Activated CD4-positive, alpha-beta T cell treated with anti-CD3 and anti-CD28 coated beads for 1 hour (primary cell): ENCODE measurements around the gene LRRC47.
"Not testable (repeated sequence)": the region's sequence is repeated elsewhere in the genome, so short reads cannot be mapped to it uniquely, and the experiment has no call there.

Experiments used
- DNase-seq: peaks from one replicate; pipeline ENCODE4 v3.0.0-alpha.2; 2020

LRRC47 gene

DNA sequence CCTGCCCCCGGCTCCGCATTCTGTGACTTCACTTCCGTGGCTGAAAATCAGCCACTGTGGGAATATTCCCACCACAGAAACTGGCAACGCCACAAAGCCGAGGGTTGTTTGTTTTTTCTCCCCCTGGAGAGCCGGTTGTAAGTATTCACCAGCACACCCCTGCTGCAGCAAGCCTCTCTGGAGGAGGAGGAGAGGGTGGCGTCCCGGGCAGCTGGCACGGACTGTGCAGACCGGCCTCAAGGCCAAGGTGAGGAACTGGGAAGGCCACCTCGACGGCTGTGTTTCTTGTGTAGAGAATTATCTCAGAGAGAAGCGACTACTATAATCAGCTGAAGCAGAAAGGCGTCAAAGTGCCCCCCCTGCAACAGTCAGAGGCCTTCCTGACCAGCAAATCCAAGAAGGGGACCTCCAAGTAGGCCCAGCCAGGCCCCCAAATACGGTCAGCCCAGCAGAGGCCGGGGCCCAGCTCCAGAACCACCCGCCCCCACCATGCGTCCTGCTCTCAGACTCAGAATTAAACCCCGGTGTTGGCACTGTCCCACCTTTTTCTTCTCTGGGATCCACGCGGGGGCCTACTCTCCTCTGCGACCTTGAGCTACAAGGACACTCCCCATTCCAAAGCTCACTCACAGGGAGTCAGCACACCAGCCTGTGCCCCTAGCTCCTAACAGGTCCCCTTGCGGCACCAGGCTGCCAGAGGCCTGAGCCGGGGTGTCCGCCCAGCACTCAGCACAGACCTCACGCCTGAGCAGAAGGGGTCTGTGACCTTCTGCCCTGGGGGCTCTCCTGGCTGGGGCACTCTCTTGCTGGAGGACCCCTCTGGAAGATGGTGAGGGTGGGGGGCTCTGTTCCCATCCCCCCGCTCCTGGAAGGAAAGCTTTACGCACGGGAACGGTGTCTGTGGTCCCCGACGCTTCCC is 24.9 kb downstream of the LRRC47 start:
- no peak for DNase-seq

DNA sequence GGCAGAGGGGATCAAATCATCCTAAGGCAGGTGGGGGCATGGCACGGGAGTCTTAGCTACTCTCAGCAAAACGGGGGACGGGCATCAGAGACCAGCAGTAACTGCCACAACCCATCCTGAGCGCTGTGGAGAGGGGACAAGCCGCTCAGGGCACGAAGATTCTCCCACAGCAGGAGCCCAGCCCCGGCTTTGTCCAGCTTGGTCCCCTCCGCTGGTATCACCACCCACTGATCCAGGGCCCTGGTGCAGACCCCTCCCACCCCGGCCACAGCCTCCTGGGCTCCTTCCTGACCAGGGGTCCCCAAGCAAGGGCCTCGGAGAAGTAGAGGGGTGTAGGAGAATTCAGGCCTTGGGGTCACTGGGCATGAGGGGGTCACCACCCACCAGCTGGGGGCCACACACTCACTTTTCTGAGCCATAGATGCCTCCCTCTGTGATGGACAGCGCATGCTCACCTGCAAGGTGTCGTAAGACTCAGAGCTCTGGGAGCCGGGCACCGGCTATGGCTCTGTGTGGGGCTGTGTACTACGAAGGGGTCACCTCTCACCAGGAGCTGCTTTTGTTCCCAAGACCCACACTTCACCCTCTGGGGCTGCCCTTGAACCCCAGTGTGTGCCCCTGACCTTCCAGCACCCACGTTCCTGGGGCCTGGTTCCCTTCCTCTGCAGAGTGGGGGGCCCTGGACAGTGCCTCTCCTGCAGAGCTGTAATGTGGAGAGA is 26.1 kb downstream of the LRRC47 start:
- DNase-seq: no peak

DNA sequence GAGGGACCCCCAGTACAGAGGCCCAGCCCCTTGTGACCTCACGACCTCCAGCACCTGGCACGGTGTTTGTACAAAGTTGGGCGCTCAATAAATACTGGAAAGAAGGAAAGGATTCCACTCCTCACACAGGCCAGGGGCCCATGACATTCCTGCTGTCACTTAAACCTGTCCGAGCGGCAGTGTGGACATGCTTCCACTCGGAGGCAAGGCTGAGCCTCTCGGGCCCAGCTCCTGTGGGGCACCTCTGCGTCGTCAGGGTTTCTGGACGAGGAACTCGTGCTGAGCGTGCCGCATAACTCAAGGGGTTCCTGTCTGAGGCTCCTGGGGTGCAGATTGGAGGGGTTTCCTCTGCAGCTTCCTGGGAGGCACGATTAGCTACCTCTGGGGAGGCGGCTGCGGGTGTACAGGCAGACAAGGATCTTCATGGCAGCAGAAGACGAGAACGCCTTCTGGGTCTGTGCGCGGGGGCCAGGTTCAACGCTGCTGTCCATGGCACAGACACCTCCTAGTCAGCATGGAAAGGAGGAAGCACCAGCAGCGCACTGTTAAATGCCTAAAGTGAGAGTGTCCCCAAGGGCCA is 27.4 kb downstream of the LRRC47 start:
- no peak for DNase-seq

DNA sequence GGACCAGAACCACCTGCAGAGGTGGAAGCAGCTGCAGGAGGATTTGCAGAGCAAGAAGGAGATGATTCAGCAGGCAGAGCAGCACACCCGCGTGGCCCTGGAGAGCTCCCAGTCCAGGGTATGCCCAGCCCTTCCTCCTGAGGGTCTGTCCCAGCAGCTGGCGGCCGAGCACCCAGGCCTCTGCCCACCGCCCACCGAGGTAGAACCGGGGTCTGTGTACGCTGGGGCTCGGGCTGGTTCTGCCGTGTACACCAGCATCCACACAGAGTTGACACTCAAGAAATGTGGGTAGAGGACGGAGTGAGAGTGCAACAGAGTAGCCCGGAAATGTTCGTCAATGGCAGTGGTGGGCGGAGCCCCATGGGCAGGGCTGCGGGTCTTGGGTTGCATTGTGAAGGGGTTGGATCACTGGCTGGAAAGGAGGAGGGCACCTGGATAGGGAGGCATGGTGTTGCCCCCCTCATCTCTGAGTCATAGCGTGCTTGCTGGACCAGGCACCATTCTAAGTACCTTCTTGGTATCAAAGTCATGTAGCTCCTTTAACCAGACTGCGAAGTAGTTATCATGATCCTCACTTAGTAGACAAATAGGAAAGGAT is 28.9 kb downstream of the LRRC47 start:
- no peak for DNase-seq

DNA sequence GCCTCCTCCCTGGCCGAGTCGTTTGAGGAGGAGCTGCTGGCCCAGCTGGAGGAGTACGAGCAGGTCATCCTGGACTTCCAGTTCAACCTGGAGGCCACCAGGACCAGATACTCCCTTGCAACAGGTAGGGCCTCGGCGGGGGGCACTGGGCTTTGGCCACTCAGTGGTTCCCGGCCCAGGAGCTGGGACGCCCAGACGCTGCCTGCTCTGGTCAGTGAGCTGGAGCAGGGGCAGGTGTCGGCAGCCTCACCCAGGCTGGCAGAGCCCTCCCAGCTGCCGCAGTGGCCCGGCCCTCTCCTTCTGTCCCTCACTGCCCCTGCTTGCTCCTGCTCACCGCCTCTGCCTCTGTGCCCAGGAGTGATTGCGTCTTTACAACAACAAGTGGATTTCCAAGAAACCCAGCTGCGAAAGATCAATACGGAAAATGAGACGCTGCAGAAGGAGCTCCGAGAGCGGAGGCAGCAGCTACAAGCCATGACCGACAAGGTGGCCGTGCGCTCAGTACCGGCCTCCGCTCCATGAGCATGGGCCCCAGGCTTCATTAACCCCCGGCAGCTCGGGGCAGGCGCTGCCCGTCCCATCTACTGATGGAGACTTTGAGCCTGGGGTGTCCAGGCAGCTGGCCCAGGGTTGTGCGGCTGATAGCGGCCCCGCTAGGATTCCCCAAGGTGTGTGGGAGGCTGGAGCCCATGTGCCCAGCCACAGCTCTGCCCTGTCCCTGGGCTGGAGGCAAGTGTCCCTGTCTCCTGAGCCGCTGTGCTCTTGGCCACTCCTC is 32.8 kb downstream of the LRRC47 start:
- no peak for DNase-seq

DNA sequence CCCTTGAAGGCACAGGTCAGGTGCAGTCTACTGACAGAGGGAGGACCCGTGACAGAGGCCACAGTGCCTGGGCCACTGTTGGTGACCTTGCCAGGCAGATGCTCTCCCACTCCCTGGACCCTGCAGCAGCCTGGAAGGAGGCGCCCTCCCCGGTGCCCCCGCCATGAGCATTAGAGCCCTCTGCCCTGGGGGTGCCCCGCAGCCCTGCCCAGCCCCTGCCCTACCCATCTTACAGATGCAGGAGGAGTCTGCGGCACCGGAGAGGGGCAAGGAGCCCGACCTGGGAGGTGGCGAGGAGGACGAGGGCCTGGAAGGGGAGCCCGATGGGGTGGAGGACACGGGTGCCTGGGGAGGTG is 33.4 kb downstream of the LRRC47 start:
- no peak for DNase-seq

DNA sequence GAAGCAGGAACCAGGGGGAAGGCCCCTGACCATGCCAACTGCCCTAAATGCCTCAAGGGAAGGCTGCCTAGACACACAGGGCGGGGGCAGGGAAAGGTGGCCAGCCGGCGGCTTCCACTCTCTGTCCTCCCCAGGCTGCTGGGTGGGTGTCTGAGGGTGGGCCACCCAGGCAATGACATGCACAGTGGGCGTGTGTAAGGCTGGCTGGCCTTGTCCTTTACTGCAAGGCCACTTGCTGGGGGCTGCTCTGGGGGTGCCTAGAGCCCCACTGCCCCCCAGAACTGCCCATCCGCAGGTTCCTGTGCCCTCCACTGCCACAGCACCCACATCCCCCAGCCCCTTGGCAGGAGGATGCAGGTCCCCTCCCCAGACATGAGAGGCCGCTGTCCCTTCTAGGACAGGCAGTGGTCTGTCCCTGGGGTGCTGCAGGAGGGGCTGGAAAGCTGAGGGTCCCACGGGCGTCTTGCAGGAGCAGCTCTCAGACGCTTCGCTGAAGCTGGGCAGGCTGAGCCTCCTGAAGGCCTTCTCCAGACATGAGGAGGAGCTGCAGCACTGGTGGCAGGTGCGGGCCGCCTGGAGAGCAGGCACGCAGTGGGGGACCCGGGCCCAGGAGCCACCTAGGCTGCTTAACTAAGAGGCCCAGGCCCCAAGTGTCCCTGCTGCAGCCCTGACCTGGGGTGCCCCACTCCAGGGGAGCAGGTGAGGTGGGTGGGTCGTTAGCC is 34.0 kb downstream of the LRRC47 start:
- DNase-seq: no peak

DNA sequence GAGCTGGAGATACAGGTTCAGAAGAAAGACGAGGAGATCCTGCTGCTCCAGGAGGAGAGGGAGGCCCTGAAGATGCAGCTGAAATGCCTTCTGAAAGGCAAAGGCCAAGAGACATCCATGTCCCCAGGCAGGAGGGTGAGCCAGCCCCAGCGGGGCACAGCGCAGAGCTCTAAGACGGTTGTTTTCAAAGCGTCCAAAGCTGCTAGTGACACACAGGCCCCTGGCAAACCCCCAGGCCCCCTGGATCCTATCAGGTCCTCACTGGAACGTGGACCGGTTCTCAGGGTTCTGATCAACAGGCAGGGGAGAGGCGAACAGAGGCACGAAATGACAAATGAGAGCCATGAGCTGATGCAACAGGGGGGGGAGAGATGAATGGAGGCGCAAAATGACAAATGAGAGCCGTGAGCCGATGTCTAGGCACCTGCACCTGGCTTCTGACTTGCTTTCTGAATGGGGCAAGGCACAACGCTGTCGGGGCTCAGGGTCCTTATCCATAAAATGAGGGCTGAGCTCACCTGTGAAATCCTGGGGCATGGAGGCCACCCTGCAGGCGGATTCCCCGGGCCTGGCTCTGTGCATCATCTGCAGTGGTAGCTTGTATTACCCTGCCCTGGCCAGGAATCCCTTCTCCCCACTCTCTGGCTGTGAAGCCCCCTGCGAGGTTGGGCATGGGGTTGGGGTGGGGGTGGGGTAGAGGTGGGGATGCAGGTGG is 34.8 kb downstream of the LRRC47 start:
- no peak for DNase-seq

DNA sequence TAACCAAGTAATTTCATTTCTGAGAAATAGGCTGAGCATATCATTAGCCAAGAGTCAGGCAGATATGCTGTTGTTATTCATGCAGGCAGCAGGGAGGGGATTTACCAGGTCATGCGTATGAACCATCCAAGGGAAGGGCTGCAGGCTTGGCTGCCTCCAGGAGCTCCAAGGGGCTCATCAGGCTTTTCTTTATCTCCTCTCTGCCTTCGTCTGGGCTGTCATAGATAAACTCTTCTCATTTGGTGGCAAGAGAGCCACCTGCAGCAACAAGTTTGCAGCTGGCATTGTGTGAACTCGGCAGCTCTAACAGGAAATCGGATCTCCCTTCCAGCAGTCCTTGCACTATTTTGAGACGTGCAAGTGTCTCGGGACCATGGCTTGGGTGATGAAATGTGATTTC is 36.5 kb downstream of the LRRC47 start:
- DNase-seq: no peak

DNA sequence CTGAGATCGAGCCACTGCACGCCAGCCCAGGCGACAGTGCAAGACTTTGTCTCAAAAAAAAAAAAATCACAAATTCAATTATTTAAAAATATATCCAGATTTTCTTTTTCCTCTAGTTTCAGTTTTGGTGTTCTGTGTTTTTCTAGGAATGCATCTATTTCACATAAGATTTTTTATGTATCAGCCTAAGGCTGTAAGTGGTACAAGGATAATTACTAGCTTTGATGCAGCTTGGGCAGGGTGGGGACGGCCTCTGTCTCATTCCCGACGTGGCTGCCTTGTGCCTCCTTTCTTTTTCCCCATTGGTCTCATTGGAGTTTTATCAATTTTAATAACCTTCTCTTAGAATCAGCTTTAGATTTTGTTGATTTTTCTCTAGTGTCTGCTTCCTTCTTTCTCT is 37.1 kb downstream of the LRRC47 start:
- no peak for DNase-seq

DNA sequence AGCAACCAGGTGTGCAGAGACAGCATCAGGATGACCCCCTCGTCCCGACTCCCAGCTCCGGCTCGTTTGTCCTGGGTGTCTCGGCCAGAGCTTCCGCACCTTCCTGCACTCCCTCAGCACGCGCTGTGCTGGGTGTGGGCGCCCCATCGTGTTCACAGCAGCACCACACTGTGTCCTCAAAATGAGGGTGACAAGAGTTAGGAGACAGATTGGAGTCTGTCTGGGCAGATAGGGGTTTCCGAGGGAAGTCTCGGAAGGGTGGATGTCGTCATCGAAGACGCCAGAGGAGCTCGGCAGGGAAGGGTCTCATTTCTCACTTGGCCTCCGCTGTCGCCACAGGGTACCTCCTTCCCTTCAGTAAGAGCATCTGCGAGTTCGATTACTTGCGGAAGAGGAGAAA is 39.9 kb downstream of the LRRC47 start:
- no peak for DNase-seq

DNA sequence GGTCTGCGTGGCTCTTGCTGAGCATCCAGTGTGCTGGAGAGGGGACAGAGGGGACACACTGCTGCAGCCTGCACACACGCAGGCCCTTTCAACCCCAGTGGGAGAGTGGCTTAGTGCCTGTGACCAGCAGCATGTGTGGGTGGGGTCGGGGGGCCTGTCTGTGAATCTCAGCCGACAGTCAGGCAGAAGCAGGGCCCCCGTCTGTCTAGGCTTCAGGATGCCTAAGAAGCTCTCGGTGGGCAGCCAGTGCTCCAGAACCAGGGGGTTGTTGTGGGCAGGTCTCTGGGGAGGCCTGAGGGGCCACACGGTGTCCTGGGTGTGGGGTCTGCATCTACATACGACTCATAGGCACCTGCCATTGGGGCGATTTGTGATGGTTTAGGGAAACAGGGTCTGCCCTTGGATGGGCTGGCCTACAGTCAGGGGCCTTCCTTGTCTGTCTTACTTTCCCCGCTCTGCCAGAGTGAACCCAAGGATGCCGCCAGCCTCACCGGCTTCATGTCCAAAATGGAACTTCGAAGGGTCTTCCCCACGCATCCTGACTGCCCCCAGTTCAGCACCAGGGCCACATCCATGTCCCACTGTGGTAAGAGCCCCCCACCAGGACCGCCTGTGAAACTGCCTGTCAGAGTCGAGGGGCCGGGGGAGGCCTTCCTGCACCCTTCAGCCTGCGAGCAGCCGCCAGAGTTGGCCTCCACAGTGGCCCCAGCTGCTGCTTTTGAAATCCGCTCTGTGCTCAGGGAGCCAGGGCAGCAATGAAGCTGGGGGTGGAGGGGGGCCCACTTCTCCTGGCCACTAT is 42.4 kb downstream of the LRRC47 start:
- DNase-seq: no peak

DNA sequence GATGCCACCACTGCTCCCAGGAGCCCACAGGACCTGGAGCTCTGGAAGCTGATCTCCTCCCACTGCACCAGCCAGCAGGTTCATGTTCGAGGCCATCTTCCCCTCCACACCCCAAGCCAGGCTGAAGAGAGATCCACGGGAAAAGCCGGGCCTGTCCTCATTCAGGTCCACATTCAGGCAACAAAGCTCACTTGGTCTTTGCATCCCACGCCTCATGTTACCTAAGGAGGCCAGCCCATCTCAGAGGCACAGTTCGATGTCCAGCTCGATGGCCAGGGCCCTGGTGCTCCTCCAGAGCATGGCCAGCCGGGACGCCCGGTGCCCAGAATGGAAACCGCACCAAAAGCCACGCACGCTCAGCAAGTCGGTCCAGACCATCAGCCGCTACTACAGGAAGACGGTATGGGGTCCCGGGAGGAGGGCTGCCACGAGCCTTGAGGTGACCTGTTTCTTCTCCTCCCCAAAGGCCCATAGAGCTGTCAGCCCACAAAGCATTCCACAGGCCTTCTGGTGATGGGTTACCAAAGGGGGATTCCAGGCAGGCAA is 43.8 kb downstream of the LRRC47 start, which contains the start of gene CCDC27:
Gene CCDC27, plus strand, starts transcription at position 51 of the 546 bp plus-strand sequence. Its CDS starts 32 bp downstream, at position 83.
- no peak for DNase-seq

DNA sequence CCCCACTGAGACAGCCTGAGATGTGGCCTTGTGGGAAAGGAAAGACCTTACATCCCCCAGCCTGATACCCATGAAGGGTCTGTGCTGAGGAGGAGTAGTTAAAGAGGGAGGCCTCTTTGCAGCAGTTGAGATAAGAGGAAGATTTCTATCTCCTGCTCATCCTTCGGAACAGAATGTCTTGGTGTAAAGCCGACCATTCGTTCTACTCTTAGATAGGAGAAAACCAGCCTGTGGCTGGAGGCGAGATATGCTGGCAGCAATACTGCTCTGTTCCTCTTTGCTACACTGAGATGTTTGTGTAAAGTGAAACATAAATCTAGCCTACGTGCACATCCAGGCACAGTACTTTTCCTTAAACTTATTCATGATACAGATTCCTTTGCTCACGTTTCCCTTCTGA is 45.6 kb downstream of the LRRC47 start:
- DNase-seq: no peak

DNA sequence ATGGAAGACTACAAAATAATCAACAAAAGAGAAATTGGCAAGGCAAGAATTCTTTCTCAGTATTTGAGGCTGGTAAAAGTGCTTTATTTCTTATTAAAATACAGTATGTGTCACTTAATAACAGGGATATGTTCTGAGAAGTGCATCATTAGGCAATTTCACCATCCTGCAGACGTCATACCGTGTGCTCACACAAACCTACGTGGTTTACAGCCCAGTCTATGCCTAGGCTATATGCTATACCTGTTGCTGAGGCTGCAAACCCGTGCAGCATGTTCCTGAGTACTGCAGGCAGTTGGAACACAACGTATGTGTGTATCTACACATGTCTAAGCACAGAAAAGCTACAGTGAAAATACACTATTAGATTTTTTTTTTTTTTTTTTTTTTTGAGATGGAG is 46.8 kb downstream of the LRRC47 start:
- DNase-seq: no peak

DNA sequence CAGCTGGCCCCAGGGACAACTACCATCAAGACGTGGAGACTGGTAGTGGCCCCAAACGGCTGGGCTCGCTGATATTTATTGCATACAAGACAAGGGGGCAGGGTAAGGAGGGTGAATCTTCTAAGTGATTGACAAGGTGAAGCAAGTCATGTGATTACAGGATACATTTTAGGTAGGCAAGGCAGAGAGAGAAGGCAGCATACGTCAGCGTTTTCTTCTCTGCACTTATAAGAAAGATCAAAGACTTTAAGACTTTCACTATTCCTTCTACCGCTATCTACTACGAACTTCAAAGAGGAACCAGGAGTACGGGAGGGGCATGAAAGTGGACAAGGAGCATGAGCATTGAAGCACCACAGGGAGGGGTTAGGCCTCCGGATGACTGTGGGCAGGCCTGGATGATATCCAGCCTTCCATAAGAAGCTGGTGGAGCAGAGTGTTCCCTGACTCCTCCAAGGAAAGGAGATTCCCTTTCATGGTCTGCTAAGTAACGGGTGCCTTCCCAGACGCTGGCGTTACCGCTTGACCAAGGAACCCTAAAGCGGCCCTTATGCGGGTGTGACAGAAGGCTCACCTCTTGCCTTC is 47.9 kb downstream of the LRRC47 start:
- DNase-seq: not testable (repeated sequence)

DNA sequence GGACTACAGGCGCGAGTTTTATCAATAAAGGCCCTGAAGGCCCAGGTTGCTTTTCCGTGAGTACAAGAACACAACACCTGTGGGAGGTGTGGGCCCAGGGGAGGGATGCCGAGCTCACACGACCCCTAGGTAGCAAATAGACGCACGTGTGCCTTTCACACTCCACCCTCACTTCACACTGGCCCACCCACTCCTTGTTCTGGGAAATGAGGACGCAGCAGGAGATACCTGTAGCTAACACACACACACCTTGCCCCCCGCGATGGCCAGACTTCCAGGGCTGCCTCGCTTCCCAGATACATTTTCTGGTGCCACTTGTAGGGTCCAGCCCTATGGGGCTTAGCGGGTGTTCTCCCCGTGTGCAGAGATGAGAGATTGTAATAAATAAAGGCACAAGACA is 48.4 kb downstream of the LRRC47 start:
- DNase-seq: no peak

DNA sequence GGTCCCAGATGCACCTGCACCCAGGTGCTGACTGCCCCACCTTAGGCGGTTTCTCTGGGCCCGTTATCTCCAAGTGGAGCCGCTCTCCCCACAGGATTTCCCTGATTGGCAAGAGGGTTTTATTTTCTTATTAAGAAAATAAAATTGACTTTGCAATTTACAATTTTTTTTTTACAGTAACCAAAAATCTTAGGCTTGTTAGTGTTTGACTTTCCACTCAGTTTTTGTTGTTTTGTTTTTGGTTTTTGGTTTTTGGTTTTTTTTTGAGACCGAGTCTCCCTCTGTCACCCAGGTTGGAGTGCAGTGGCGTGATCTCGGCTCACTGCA is 48.8 kb downstream of the LRRC47 start:
- no peak for DNase-seq

DNA sequence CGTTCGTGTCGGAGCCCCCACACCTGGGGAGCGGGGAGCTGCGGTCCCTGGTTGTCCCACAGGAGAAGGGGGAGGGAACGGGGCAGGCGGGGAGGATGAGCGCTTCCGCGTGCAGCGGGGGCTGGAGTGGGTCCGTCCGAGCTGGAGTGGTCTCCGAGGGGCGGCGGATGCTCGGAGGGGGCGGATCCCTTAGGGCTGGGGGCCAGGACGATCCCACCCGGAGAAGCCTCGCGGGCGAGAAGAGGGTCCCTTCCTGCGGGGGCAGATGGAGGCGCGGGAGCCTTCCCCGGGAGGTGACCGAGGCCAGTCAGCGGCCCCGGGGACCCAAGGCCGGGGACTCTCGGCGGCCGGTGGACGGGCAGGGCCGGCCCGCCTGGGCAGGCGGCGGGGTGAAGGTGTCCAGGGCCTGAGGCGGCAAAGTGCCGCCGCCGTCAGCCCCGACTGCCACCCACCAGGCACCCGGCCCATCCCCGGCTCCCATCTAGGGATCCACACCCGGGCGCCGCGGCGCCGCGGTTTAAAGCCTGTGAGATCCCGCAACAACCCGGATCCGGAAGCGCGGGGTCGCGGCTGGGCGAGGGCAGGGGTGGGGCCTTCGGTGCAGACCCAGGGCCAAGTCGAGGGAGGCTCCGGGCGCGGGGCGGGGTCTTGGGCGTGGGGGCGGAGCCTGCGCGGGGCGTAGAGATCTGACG is 49.3 kb downstream of the LRRC47 start:
- peak; percentile 80 for DNase-seq
